ENCODE measurements around the gene DENND4C.
"Not testable (repeated sequence)": the region's sequence is repeated elsewhere in the genome, so short reads cannot be mapped to it uniquely, and the experiment has no call there.

The DENND4C gene

DNA sequence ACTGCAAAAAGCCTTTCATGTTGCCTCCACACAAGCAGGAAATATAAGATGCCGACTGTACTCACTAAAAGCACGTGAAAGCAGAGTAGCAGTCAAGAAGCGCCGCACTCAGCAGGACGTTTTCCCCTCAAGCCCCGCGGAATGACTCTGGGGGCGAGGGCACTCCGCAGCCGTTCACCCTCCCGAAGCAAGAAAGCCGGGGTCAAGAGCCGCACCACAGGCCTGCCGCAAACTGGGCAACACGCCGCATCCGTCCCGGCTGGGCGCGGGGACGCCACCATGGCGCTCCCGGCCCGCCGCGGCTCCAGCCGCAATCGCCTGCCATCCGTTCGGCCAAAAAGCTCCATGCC, 149.2 kb downstream of the DENND4C start:
- H3K4me3 ChIP-seq (ENCODE audit: low read depth, low read length): peak overlapping the region; percentile 94
- TF ChIP-seq, protein P1, sequence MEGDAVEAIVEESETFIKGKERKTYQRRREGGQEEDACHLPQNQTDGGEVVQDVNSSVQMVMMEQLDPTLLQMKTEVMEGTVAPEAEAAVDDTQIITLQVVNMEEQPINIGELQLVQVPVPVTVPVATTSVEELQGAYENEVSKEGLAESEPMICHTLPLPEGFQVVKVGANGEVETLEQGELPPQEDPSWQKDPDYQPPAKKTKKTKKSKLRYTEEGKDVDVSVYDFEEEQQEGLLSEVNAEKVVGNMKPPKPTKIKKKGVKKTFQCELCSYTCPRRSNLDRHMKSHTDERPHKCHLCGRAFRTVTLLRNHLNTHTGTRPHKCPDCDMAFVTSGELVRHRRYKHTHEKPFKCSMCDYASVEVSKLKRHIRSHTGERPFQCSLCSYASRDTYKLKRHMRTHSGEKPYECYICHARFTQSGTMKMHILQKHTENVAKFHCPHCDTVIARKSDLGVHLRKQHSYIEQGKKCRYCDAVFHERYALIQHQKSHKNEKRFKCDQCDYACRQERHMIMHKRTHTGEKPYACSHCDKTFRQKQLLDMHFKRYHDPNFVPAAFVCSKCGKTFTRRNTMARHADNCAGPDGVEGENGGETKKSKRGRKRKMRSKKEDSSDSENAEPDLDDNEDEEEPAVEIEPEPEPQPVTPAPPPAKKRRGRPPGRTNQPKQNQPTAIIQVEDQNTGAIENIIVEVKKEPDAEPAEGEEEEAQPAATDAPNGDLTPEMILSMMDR (IDR thresholded peaks at IDR 0.05; ENCODE audit: control insufficient read depth, extremely low read depth, insufficient read depth): no peak
- no peak for DNase-seq (ENCODE audit: low read depth)

DNA sequence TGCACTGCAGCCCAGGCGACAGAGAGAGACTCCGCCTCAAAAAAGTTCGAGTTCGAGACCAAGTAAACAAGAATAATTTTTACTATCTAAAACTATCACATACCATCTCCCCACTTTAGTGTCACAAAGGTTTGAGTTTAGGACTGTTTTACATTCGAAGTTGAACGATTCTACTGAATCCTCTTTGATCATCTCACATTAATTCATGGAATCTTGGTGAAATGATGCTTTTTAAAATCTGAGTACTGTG, 150.3 kb downstream of the DENND4C start:
- DNase-seq (ENCODE audit: low read depth): no peak
- H3K4me3 ChIP-seq (ENCODE audit: low read depth, low read length): peak overlapping the region; percentile 94
- TF ChIP-seq, protein P1 (IDR thresholded peaks at IDR 0.05; ENCODE audit: control insufficient read depth, extremely low read depth, insufficient read depth): no peak

DNA sequence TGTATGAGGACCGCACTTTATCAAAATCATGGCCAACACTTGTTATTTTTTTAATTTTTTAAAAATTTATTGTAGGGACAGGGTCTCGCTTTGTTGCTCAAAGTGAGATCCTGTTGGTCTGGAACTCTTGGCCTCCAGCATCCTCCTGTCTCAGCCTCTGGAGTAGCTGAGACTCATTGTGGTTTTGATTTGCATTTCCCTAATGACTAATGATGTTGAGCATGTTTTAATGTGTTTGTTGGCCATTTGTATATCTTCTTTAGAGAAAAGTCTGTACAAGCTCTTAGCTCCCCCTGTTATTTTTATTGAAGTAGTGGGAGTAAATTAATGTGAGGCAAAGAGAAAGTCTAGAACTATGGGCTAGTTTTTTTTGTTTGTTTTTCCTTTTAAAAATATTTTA, 151.2 kb downstream of the DENND4C start:
- no peak for DNase-seq (ENCODE audit: low read depth)
- H3K4me3 ChIP-seq (ENCODE audit: low read depth, low read length): peak overlapping the region; percentile 94
- TF ChIP-seq, protein P1 (IDR thresholded peaks at IDR 0.05; ENCODE audit: control insufficient read depth, extremely low read depth, insufficient read depth): no peak

DNA sequence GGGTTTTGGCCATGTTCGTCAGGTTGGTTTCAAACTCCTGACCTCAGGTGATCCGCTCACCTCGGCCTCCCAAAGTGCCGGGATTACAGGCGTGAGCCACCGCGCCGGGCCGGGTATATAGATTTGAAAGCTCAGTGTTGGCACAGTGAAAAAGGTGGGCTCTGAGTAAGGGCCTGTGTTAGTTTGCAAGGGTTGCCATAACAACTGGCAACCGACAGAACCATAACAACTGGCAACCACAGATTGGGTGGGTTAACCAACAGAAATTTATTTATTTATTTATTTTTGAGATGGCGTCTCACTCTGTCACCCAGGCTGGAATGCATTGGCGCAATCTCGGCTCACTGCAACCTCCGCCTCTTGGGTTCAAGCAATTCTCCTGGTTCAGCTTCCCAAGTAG, 154.7 kb downstream of the DENND4C start:
- not testable (repeated sequence) for DNase-seq (ENCODE audit: low read depth); H3K4me3 ChIP-seq (ENCODE audit: low read depth, low read length)

DNA sequence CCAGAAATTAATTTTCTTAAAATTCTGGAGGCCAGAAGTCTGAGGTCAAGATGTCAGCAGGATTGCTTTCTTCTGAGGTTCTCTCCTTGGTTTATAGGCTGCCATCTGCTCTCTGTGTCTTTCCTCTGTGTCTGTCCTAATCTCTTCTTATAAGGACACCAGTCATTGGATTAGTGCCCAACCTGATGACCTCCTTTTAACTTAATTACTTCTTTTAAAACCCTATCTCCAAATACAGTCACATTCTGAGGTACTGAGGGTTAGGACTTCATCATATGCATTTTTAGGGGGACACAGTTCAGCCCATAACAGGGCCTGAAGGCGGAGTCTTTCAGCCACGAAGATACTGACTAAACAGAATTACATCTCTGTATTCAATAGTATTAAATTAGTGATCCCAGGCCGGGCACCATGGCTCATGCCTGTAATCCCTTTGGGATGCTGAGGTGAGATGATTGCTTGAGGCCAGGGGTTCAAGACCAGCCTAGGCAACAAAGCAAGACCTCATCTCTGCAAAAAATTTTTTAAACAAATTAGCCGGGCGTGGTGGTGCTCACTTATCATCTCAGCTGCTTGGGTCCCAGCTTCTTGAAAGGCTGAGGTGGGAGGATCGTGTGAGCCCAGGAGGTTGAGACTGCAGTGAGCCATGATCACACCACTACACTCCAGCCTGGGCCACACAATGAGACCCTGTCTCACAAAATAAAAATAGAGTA, 155.5 kb downstream of the DENND4C start:
- H3K4me3 ChIP-seq (ENCODE audit: low read depth, low read length): no peak overlapping the region
- DNase-seq (ENCODE audit: low read depth): no peak
- TF ChIP-seq, protein P1 (IDR thresholded peaks at IDR 0.05; ENCODE audit: control insufficient read depth, extremely low read depth, insufficient read depth): no peak

DNA sequence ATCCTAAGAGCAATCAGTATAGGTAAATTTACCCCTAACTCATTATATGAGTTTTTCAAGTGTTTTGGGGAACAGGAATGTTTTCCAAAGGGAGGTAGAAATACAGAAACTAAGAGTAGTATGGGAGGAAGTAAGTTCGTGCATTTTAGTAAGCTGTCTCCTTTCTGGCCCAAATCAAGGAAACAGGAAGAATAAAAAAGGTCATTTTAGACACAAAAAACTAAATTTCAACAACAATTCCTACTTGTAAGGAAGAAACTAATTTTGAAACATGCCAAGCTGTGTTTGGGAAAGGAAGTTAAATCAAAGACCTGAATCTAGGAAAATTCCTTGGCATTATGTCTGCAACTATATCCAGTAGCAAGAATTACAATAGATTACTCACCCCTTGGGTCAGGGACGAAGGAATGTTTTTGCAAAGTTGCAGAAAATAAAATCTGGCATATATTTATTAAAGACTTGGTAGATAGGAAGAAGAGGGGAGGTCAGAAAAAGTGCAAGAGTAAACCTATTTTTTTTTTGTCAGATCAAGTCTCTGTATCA, 156.1 kb downstream of the DENND4C start:
- DNase-seq (ENCODE audit: low read depth): no peak
- no peak overlapping the region for H3K4me3 ChIP-seq (ENCODE audit: low read depth, low read length)
- TF ChIP-seq, protein P1 (IDR thresholded peaks at IDR 0.05; ENCODE audit: control insufficient read depth, extremely low read depth, insufficient read depth): no peak

DNA sequence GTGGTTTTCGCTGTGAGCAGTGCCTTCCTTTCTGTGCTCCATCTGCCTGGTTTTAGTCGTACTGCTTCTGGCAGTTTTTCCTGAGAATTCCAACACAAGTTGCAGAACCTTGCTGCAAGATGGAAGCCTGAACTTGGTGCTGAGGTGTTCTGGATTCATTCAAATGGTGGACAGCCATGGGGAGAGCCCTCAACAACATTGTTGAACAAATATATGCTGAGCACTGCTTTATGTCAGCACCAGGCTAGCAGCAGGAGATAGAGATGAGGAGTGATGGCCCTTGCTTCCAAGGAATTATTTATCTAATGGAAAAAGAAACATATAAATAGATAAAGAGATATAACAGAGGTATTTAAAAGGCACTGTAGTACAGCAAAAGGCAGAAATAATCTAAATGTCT, 156.8 kb downstream of the DENND4C start:
- no peak overlapping the region for H3K4me3 ChIP-seq (ENCODE audit: low read depth, low read length)
- DNase-seq (ENCODE audit: low read depth): no peak
- TF ChIP-seq, protein P1 (IDR thresholded peaks at IDR 0.05; ENCODE audit: control insufficient read depth, extremely low read depth, insufficient read depth): 0 out of 2 replicates have a peak, but pooled peaks have one; percentile 0

DNA sequence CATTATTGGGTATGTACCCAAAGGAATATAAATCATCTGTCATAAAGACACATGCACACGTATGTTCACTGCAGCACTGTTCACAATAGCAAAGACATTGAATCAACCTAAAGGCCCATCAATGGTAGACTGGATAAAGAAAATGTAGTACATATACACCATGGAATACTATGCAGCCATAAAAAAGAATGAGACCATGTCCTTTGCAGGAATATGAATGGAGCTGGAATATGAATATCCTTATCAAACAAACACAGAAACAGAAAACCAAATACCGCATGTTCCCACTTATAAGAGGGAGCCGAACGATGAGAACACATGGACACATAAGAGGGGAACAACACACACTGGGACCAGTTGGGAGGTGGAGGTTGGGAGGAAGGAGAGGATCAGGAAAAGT, 159.0 kb downstream of the DENND4C start:
- not testable (repeated sequence) for DNase-seq (ENCODE audit: low read depth); H3K4me3 ChIP-seq (ENCODE audit: low read depth, low read length)
